ENCODE data around the gene BHLHA15.

- no peak for TF ChIP-seq CTCF (IDR thresholded peaks at IDR 0.05; ENCODE audit: control extremely low read depth in 1 of 3, insufficient read depth in 1 of 3, low read depth in 1 of 3, low read length in 3 of 3)
- no peak for TF ChIP-seq SUZ12 (IDR thresholded peaks at IDR 0.05; ENCODE audit: low read length)
- TF ChIP-seq CEBPB (IDR thresholded peaks at IDR 0.05; ENCODE audit: low read depth, low read length): no peak
These were observed 21.6 kb downstream of the BHLHA15 start for GRCh38 chr7:98232799-98233198.

Measured in H1 (cell line).